Measurements from ENCODE around the gene ASIP.

The ASIP gene

DNA sequence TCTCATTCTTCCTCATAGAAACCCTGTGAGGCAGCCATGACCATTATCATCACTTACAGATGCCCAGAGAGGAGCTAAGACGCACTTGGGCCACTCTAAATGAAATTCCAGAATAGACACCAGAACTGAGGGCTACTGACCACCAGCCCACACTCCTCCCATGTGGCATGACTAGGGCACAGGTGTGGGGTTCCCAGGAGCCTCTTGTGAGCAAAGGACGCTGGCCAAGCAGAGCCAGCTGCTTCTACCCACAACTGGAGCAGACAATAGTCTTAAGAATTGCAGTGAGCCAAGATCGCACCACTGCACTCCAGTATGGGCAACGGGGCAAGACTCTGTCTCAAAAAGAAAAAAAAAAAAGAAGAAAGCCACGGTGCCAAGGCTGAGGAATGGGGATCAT is 51.9 kb downstream of the ASIP start:
- TF ChIP-seq, protein P1, sequence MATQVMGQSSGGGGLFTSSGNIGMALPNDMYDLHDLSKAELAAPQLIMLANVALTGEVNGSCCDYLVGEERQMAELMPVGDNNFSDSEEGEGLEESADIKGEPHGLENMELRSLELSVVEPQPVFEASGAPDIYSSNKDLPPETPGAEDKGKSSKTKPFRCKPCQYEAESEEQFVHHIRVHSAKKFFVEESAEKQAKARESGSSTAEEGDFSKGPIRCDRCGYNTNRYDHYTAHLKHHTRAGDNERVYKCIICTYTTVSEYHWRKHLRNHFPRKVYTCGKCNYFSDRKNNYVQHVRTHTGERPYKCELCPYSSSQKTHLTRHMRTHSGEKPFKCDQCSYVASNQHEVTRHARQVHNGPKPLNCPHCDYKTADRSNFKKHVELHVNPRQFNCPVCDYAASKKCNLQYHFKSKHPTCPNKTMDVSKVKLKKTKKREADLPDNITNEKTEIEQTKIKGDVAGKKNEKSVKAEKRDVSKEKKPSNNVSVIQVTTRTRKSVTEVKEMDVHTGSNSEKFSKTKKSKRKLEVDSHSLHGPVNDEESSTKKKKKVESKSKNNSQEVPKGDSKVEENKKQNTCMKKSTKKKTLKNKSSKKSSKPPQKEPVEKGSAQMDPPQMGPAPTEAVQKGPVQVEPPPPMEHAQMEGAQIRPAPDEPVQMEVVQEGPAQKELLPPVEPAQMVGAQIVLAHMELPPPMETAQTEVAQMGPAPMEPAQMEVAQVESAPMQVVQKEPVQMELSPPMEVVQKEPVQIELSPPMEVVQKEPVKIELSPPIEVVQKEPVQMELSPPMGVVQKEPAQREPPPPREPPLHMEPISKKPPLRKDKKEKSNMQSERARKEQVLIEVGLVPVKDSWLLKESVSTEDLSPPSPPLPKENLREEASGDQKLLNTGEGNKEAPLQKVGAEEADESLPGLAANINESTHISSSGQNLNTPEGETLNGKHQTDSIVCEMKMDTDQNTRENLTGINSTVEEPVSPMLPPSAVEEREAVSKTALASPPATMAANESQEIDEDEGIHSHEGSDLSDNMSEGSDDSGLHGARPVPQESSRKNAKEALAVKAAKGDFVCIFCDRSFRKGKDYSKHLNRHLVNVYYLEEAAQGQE (IDR thresholded peaks at IDR 0.05; ENCODE audit: insufficient read depth in 1 of 2, low read depth in 2 of 2, low read length in 2 of 2) = no peak
- TF ChIP-seq TAF1 (IDR thresholded peaks at IDR 0.05; ENCODE audit: borderline replicate concordance, insufficient read depth, low read length) (no peak), SIN3A (IDR thresholded peaks at IDR 0.05; ENCODE audit: borderline replicate concordance, insufficient read depth, low read length) (no peak), POLR2AphosphoS5 (IDR thresholded peaks at IDR 0.05; ENCODE audit: low read depth, low read length) (no peak), FOXP2 (optimal IDR thresholded peaks at IDR 0.05; ENCODE audit: borderline replicate concordance, extremely low read depth, extremely low read length, insufficient read depth) (no peak)

DNA sequence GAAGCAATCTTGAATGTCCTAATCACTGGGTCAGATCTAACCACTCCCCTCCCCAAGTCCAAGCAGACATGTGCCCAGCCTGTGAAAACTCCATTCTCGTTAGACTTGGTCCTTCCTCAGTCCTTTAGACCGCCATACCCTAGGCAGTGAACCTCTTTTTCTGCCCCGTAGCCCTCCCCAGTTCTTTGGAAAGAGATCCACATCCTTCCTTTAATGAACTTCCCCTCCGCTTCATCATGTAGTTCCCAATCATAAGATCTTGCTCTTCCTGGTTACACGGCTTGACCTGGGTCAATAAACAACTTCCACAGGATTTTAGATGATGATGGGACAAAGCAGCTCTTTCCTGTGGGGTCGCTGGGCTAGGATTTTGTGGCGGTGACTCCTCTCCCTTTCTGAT is 52.4 kb downstream of the ASIP start:
- TF ChIP-seq TAF1 (IDR thresholded peaks at IDR 0.05; ENCODE audit: borderline replicate concordance, insufficient read depth, low read length) = no peak

DNA sequence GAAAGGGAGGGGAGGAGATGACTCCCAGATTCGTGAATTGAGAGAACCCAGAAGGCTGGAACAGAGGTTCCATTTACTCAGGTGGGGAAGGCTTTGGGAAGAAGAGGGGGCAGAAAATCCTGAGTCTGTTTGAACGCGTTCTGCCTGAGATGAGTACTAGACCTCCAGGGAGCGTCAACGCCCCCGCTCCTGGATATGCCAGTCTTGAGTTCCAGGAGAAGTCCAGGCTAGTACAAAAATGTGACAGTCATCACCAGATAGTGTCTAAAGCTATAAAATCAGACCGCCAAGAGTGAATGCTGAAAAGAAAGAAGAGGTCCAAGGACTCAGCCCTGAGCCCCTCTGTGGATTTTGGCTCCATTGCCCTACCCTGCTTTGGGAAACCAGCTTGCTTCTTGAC is 53.3 kb downstream of the ASIP start:
- no peak for TF ChIP-seq FOXP2 (optimal IDR thresholded peaks at IDR 0.05; ENCODE audit: borderline replicate concordance, extremely low read depth, extremely low read length, insufficient read depth)
- no peak for TF ChIP-seq POLR2AphosphoS5 (IDR thresholded peaks at IDR 0.05; ENCODE audit: low read depth, low read length)

DNA sequence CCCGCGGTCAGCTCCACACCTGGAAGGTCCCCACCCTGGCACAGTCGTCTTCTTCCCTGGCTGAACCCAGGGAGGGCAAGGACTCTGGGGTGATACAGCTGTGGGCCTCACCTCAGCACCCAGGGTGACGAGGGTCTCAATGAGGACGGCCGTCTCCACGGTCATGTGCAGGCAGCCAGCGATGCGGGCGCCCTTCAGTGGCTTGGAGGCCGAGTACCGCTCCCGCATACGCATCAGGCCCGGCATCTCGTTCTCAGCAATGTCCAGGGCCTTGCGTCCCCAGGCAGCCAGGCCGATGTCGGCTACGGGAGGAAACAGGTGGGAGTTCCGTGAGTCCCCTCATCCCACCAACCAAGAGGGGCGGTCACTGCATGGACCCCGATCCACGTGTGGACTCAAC is 54.1 kb downstream of the ASIP start:
- TF ChIP-seq FOXP2 (optimal IDR thresholded peaks at IDR 0.05; ENCODE audit: borderline replicate concordance, extremely low read depth, extremely low read length, insufficient read depth) (no peak), SIN3A (IDR thresholded peaks at IDR 0.05; ENCODE audit: borderline replicate concordance, insufficient read depth, low read length) (no peak), TAF1 (IDR thresholded peaks at IDR 0.05; ENCODE audit: borderline replicate concordance, insufficient read depth, low read length) (no peak), POLR2AphosphoS5 (IDR thresholded peaks at IDR 0.05; ENCODE audit: low read depth, low read length) (no peak)

DNA sequence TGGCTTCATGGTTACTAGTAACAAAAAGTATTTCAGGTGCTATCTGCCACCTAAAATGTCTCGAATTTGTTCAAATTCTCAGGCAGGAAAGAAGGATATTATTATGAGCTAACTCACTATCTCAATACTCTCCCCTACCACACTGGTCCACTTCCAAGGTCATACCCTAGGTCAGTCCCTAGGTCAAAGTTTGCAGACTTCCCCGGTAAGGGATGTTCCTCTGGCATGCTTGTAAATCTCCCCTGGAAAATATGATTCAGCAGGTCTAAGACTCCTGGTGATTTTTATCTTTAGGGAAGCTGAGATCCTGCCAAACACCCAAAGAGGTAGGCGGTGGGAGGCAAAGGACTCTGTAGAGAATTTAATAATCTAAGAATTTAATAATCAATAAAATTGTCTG is 55.2 kb downstream of the ASIP start:
- TF ChIP-seq SIN3A (IDR thresholded peaks at IDR 0.05; ENCODE audit: borderline replicate concordance, insufficient read depth, low read length) (no peak), POLR2AphosphoS5 (IDR thresholded peaks at IDR 0.05; ENCODE audit: low read depth, low read length) (no peak), FOXP2 (optimal IDR thresholded peaks at IDR 0.05; ENCODE audit: borderline replicate concordance, extremely low read depth, extremely low read length, insufficient read depth) (no peak), TAF1 (IDR thresholded peaks at IDR 0.05; ENCODE audit: borderline replicate concordance, insufficient read depth, low read length) (no peak)
- TF ChIP-seq, protein P1 (IDR thresholded peaks at IDR 0.05; ENCODE audit: insufficient read depth in 1 of 2, low read depth in 2 of 2, low read length in 2 of 2) = no peak

DNA sequence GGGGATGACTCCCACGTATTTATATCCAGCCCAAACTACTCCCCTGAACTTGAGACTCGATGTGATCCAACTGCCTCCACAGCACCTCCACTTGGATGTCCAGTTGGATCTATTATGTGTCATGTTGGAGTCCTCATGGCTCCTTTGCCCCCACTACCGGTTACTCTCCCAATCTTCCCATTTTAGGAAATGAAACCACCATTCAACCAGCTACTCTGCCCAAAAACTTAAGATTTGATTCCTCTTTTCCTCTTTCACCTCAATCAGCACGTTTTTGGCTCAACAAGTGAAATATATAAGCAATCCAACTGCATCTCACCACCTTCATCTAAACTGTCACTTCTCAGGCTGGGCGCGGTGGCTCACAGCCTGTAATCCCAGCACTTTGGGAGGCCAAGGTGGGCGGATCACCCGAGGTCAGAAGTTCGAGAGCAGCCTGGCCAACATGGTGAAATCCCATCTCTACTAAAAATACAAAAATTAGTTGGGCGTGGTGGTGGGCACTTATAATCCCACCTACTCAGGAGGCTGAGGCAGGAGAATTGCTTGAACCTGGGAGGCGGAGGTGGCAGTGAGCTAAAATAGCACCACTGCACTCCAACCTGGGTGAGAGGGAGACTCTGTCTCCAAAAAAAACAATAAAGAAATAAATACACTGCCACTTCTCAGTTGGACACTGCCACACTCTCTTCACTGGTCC is 58.5 kb downstream of the ASIP start:
- TF ChIP-seq POLR2AphosphoS5 (IDR thresholded peaks at IDR 0.05; ENCODE audit: low read depth, low read length) = no peak
- TF ChIP-seq, protein P1 (IDR thresholded peaks at IDR 0.05; ENCODE audit: insufficient read depth in 1 of 2, low read depth in 2 of 2, low read length in 2 of 2) = no peak
- TF ChIP-seq TAF1 (IDR thresholded peaks at IDR 0.05; ENCODE audit: borderline replicate concordance, insufficient read depth, low read length) = no peak
- TF ChIP-seq SIN3A (IDR thresholded peaks at IDR 0.05; ENCODE audit: borderline replicate concordance, insufficient read depth, low read length) = no peak
- no peak for TF ChIP-seq FOXP2 (optimal IDR thresholded peaks at IDR 0.05; ENCODE audit: borderline replicate concordance, extremely low read depth, extremely low read length, insufficient read depth)

Measured in PFSK-1 (cell line).